IMR-90 (cell line): ENCODE measurements around the gene EXOC1L. TPM values are rescaled to one million over a fixed set of nuclear protein-coding genes. Genes with fewer than 3 reads are reported as not detected.

Experiments used
- ATAC-seq: fragments of 200-7000 bp; cut with Tn5 transposase; 2 replicates; pipeline ENCODE4 v1.9.1; 2020; ENCODE audit warnings: low read depth, mild to moderate bottlenecking, moderate library complexity
- BruUV-seq: library from RNA; stranded (reverse); fragments of 400-500 nt; replicated peaks from 2 replicates; lab custom pipeline; 2021; lab: Mats Ljungman, UMichigan
- CTCF ChIA-PET: fragments of 300-600 bp; formaldehyde crosslinking; extraction: SDS; loops from one replicate; lab custom pipeline; 2021; ENCODE audit warnings: antibody characterized with exemption; lab: Yijun Ruan, JAX
- POLR2A ChIA-PET: fragments of 300-600 bp; sonication (Branson Sonifier 250); formaldehyde crosslinking; loops from one replicate; lab custom pipeline; 2022; ENCODE audit warnings: antibody characterized with exemption; ENCODE audit not compliant: unreplicated experiment; lab: Charles Lee
- DNase-seq: peaks from one replicate; pipeline ENCODE4 v3.0.0; 2013
- H2AFZ ChIP-seq: replicated peaks from 2 replicates; pipeline ENCODE3; 2013; ENCODE audit warnings: low read length, mild to moderate bottlenecking; ENCODE audit not compliant: poor library complexity
- H2AK5ac ChIP-seq: 2 replicates; pipeline ENCODE4 v1.6.1; 2013; ENCODE audit warnings: low read depth, low read length, inconsistent platforms
- H2AK9ac ChIP-seq: replicated peaks from 2 replicates; pipeline ENCODE3; 2013; ENCODE audit warnings: mild to moderate bottlenecking, low read depth, low read length, moderate library complexity; ENCODE audit not compliant: poor library complexity
- H2BK120ac ChIP-seq: 2 replicates; pipeline ENCODE4 v1.6.1; 2013; ENCODE audit warnings: low read depth, low read length, inconsistent platforms
- H2BK15ac ChIP-seq: 3 replicates; pipeline ENCODE4 v1.6.1; 2013; ENCODE audit warnings: low read depth, low read length, inconsistent platforms
- H2BK20ac ChIP-seq: 2 replicates; pipeline ENCODE4 v1.6.1; 2013; ENCODE audit warnings: low read depth, mild to moderate bottlenecking, inconsistent platforms, low read length, moderate library complexity
- H2BK5ac ChIP-seq: 2 replicates; pipeline ENCODE4 v1.6.1; 2013; ENCODE audit warnings: mild to moderate bottlenecking, low read depth, low read length, inconsistent platforms; ENCODE audit not compliant: poor library complexity, severe bottlenecking
- H3K14ac ChIP-seq: replicated peaks from 2 replicates; pipeline ENCODE4 v1.6.1; 2013; ENCODE audit warnings: low read depth, low read length, inconsistent platforms
- H3K18ac ChIP-seq: 2 replicates; pipeline ENCODE4 v1.6.1; 2013; ENCODE audit warnings: low read depth, low read length, control low read depth
- H3K23ac ChIP-seq: 2 replicates; pipeline ENCODE4 v1.6.1; 2013; ENCODE audit warnings: low read depth, low read length, inconsistent platforms
- H3K27ac ChIP-seq: 2 replicates; pipeline ENCODE4 v1.5.1; 2013; ENCODE audit warnings: mild to moderate bottlenecking, control low read depth, low read length; ENCODE audit not compliant: insufficient read depth
- H3K27me3 ChIP-seq: 2 replicates; pipeline ENCODE4 v1.6.1; 2013; ENCODE audit warnings: low read length; ENCODE audit not compliant: control insufficient read depth, insufficient read depth
- H3K36me3 ChIP-seq: 2 replicates; pipeline ENCODE4 v1.6.1; 2013; ENCODE audit warnings: low read length, mixed read lengths; ENCODE audit not compliant: control insufficient read depth, insufficient read depth
- H3K4ac ChIP-seq: 2 replicates; pipeline ENCODE4 v1.6.1; 2013; ENCODE audit warnings: low read depth, low read length, inconsistent platforms
- H3K4me1 ChIP-seq: 2 replicates; pipeline ENCODE4 v1.6.1; 2013; ENCODE audit warnings: low read length, mixed read lengths; ENCODE audit not compliant: control insufficient read depth, insufficient read depth
- H3K4me2 ChIP-seq: 2 replicates; pipeline ENCODE4 v1.6.1; 2013; ENCODE audit warnings: low read depth, mild to moderate bottlenecking, control low read depth, low read length, moderate library complexity
- H3K4me3 ChIP-seq: 2 replicates; pipeline ENCODE4 v1.5.1; 2013; ENCODE audit warnings: low read depth, mild to moderate bottlenecking, control low read depth, low read length, moderate library complexity; ENCODE audit not compliant: insufficient read depth
- H3K56ac ChIP-seq: 2 replicates; pipeline ENCODE4 v1.6.1; 2013; ENCODE audit warnings: low read length, inconsistent platforms; ENCODE audit not compliant: insufficient read depth; ENCODE audit errors: extremely low read depth
- H3K79me1 ChIP-seq, 2 experiments: 2 replicates each; pipeline ENCODE4 v1.6.1; 2013; ENCODE audit warnings: low read length in 2 of 2, inconsistent platforms in 1 of 2, low read depth in 1 of 2
- H3K9ac ChIP-seq: 2 replicates; pipeline ENCODE4 v1.6.1; 2013; ENCODE audit warnings: low read depth, low read length, control low read depth
- H3K9me1 ChIP-seq: 2 replicates; pipeline ENCODE4 v1.6.1; 2013; ENCODE audit warnings: low read length, inconsistent platforms; ENCODE audit not compliant: insufficient read depth
- H3K9me3 ChIP-seq: 2 replicates; pipeline ENCODE4 v1.6.1; 2013; ENCODE audit warnings: low read length; ENCODE audit not compliant: control insufficient read depth, insufficient read depth
- H4K20me1 ChIP-seq: 2 replicates; pipeline ENCODE4 v1.6.1; 2013; ENCODE audit warnings: low read length, inconsistent platforms; ENCODE audit not compliant: insufficient read depth
- H4K5ac ChIP-seq: 2 replicates; pipeline ENCODE4 v1.6.1; 2013; ENCODE audit warnings: mild to moderate bottlenecking, low read depth, low read length, control low read depth
- H4K8ac ChIP-seq, 2 experiments: 2 replicates each; pipeline ENCODE4 v1.6.1; 2013; ENCODE audit warnings: low read depth in 2 of 2, low read length in 2 of 2, control low read depth in 1 of 2, inconsistent platforms in 1 of 2
- H4K91ac ChIP-seq: 2 replicates; pipeline ENCODE4 v1.6.1; 2013; ENCODE audit warnings: low read depth, low read length, inconsistent platforms; ENCODE audit not compliant: insufficient read depth
- BHLHE40 ChIP-seq: fragments of 150-350 bp; IDR thresholded peaks from 2 replicates; pipeline ENCODE4 v1.6.1; 2016; ENCODE audit warnings: mild to moderate bottlenecking, low read depth, low read length
- CEBPB ChIP-seq: IDR thresholded peaks from 2 replicates; pipeline ENCODE4 v1.6.1; 2012; ENCODE audit warnings: low read depth, low read length, improper control_type of control experiment
- MAFK ChIP-seq: IDR thresholded peaks from 2 replicates; pipeline ENCODE4 v1.6.1; 2012; ENCODE audit warnings: low read depth, low read length, improper control_type of control experiment
- POLR2A ChIP-seq: IDR thresholded peaks from 2 replicates; pipeline ENCODE4 v1.6.1; 2012; ENCODE audit warnings: mild to moderate bottlenecking, low read depth, low read length
- RCOR1 ChIP-seq: IDR thresholded peaks from 2 replicates; pipeline ENCODE4 v1.6.1; 2012; ENCODE audit warnings: mild to moderate bottlenecking, low read length, improper control_type of control experiment; ENCODE audit not compliant: insufficient replicate concordance
- RFX5 ChIP-seq: IDR thresholded peaks from 2 replicates; pipeline ENCODE4 v1.8.0; 2012; ENCODE audit warnings: low read depth, mild to moderate bottlenecking, low read length, moderate library complexity
- WGBS, 2 experiments: methylation state at CpG; one replicate each; pipeline versions ENCODE4 v1.1.5 to v1.1.7; 2013; ENCODE audit warnings: missing lambda C conversion rate in 2 of 2; ENCODE audit not compliant: insufficient read length in 1 of 2; ENCODE audit errors: extremely low coverage in 2 of 2; 5-methylcytosine and 5-hydroxymethylcytosine counted together
- dilution Hi-C: fragments of 300-500 bp; cut with HindIII; formaldehyde crosslinking; loops from one replicate; pipeline ENCODE4 v1.14.3; 2018; ENCODE audit warnings: low sequenced_read_pairs; ENCODE audit not compliant: unreplicated experiment
- in situ Hi-C: fragments of 300-500 bp; cut with MboI; formaldehyde crosslinking; loops from 3 replicates; pipeline ENCODE4 v1.14.3; 2019; ENCODE audit warnings: low sequenced_read_pairs, inconsistent platforms, mixed read lengths
- intact Hi-C: fragments of 100-400 bp; cut with micrococcal nuclease; formaldehyde crosslinking; loops from 2 replicates; pipeline ENCODE4 v1.10.0; 2022
- polyA plus RNA-seq, 3 experiments: library from polyadenylated mRNA; depleted of rRNA; stranded (reverse); fragments of >200 nt; gene quantifications; 2 replicates each; pipeline ENCODE4 v1.2.3, GENCODE V29; 2012; ENCODE audit warnings: low replicate concordance in 1 of 3
- total RNA-seq: library from RNA; depleted of rRNA; stranded (reverse); fragments of >200 nt; gene quantifications from 2 replicates; pipeline ENCODE4 v1.2.3, GENCODE V29; 2012
- TF ChIP-seq, protein P1 (sequence below): fragments of 150-350 bp; IDR thresholded peaks from 2 replicates; pipeline ENCODE4 v1.6.1; 2017; ENCODE audit warnings: mild to moderate bottlenecking, antibody characterized with exemption, low read length, low read depth

The EXOC1L gene
- total and polyA plus RNA-seq, 2 of the 4 experiments (the other 2 are of a cell fraction): not detected

DNA sequence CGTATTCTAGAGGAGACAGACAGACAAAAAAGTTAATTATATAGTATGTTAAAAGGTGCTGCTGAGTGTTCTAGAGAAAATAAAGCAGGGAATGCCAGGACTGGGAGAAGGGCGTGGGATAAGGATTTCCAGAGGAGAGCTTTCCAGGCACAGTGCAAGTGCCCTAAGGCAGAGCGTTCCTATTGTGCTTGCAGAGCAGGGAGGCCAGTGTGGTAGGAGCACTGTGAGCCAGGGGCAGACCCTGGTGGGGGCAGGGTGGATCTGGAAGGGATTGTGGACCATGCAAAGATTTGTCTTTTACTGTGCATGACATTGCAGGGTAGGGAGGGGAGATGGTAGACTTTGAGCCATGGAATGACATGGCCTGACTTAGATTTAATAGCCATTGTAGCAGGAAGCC, 59.6 kb downstream of the EXOC1L start:
- no peak overlapping the region for H2BK120ac ChIP-seq
- H4K5ac ChIP-seq: no peak overlapping the region
- H3K9me3 ChIP-seq: no peaks in the 10 kb centered on the region
- no peak overlapping the region for H2BK20ac ChIP-seq
- 95% methylated on average over 2 of the region's 3 CpGs; no CpG with 5 or more reads in 1 of the 2 experiments for WGBS, 2 experiments
- CTCF ChIA-PET: interaction anchor here (1.4 kb wide), 1 partner anchor 69 kb away, joined by 3 read pairs; no protein-coding TSS in a partner anchor
- dilution Hi-C loops: no loop called here
- H3K9me1 ChIP-seq: no peaks in the 10 kb centered on the region
- H4K8ac ChIP-seq: no peak overlapping the region
- 0 out of 4 replicates have a peak, but pooled peaks cover 0 to 5% of the 10 kb centered on the region in 2 experiments for H3K79me1 ChIP-seq
- H3K56ac ChIP-seq: no peak overlapping the region
- H3K9ac ChIP-seq: no peak overlapping the region
- no peak overlapping the region for H3K4me3 ChIP-seq
- DNase-seq (no peak), ATAC-seq (no peak)
- POLR2A ChIA-PET: no interaction called here
- H3K14ac ChIP-seq: no peak overlapping the region
- no peak overlapping the region for H2AK5ac ChIP-seq
- no peak overlapping the region for H3K4ac ChIP-seq
- no peaks in the 10 kb centered on the region for H4K20me1 ChIP-seq
- no peak overlapping the region for H3K18ac ChIP-seq
- H2AFZ ChIP-seq: no peak overlapping the region
- H3K23ac ChIP-seq: no peak overlapping the region
- TF ChIP-seq RFX5: no peak
- TF ChIP-seq BHLHE40: no peak
- TF ChIP-seq RCOR1: no peak
- no peak for TF ChIP-seq CEBPB
- TF ChIP-seq, protein P1, sequence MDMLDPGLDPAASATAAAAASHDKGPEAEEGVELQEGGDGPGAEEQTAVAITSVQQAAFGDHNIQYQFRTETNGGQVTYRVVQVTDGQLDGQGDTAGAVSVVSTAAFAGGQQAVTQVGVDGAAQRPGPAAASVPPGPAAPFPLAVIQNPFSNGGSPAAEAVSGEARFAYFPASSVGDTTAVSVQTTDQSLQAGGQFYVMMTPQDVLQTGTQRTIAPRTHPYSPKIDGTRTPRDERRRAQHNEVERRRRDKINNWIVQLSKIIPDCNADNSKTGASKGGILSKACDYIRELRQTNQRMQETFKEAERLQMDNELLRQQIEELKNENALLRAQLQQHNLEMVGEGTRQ: no peak
- TF ChIP-seq MAFK: no peak
- TF ChIP-seq POLR2A: no peak
- H3K36me3 ChIP-seq: peaks cover 20% of the 10 kb centered on the region
- H2AK9ac ChIP-seq: no peak overlapping the region
- H3K27me3 ChIP-seq: no peaks in the 10 kb centered on the region
- H3K4me2 ChIP-seq: no peak overlapping the region
- intact Hi-C loops: no loop called here
- H2BK15ac ChIP-seq: no peak overlapping the region
- in situ Hi-C loops: no loop called here
- no peak overlapping the region for H3K27ac ChIP-seq
- BruUV-seq: no TSS peak
- no peak overlapping the region for H2BK5ac ChIP-seq
- no peak overlapping the region for H4K91ac ChIP-seq
- H3K4me1 ChIP-seq: no peaks in the 10 kb centered on the region
